HG02943 (cell line): ENCODE measurements around the gene KDM1B.
"Not testable (repeated sequence)": the region's sequence is repeated elsewhere in the genome, so short reads cannot be mapped to it uniquely, and the experiment has no call there.

ENCODE experiments used
- ATAC-seq: cut with Tn5 transposase; IDR thresholded peaks from one replicate; pipeline ENCODE4 v1.9.1; 2021; ENCODE audit warnings: mild to moderate bottlenecking, low read depth, moderate library complexity; ENCODE audit not compliant: unreplicated experiment

KDM1B gene

GRCh38 chr6:18226451-18227105, 71.4 kb downstream of the KDM1B start:
- ATAC-seq, result not testable (repeated sequence)

GRCh38 chr6:18227166-18227565, 71.9 kb downstream of the KDM1B start:
- not testable (repeated sequence) for ATAC-seq

GRCh38 chr6:18228590-18228989, 73.4 kb downstream of the KDM1B start:
- not testable (repeated sequence) for ATAC-seq

- ATAC-seq, result not testable (repeated sequence)
These were observed 76.6 kb downstream of the KDM1B start for GRCh38 chr6:18231856-18232255.

- ATAC-seq, result not testable (repeated sequence)
These were observed 78.5 kb downstream of the KDM1B start for GRCh38 chr6:18233770-18234169.

GRCh38 chr6:18234564-18234963, 79.3 kb downstream of the KDM1B start:
- ATAC-seq, result no peak

- ATAC-seq, result no peak
These were observed 80.3 kb downstream of the KDM1B start for GRCh38 chr6:18235524-18235923.

- no peak for ATAC-seq
These were observed 81.9 kb downstream of the KDM1B start for GRCh38 chr6:18237167-18237566.

- no peak for ATAC-seq
These were observed 85.0 kb downstream of the KDM1B start for GRCh38 chr6:18240230-18240629.

- ATAC-seq, result no peak
These were observed 86.2 kb downstream of the KDM1B start for GRCh38 chr6:18241208-18242038.

GRCh38 chr6:18242062-18242851, 87.0 kb downstream of the KDM1B start:
- no peak for ATAC-seq

- no peak for ATAC-seq
These were observed 88.2 kb downstream of the KDM1B start for GRCh38 chr6:18243302-18243893.

- no peak for ATAC-seq
These were observed 89.0 kb downstream of the KDM1B start for GRCh38 chr6:18244251-18244650.

- no peak for ATAC-seq
These were observed 89.9 kb downstream of the KDM1B start for GRCh38 chr6:18245079-18245478.

- no peak for ATAC-seq
These were observed 90.4 kb downstream of the KDM1B start for GRCh38 chr6:18245642-18246041.

GRCh38 chr6:18246205-18246604, 91.0 kb downstream of the KDM1B start:
- ATAC-seq, result no peak

- ATAC-seq, result no peak
These were observed 91.8 kb downstream of the KDM1B start for GRCh38 chr6:18247002-18247401.

GRCh38 chr6:18248698-18249097, 93.5 kb downstream of the KDM1B start:
- ATAC-seq, result no peak

- ATAC-seq, result no peak
These were observed 94.0 kb downstream of the KDM1B start for GRCh38 chr6:18249271-18249670.

GRCh38 chr6:18253635-18254034, 98.4 kb downstream of the KDM1B start:
- no peak for ATAC-seq

GRCh38 chr6:18254793-18255192, 99.6 kb downstream of the KDM1B start:
- ATAC-seq, result no peak
